IPS-18c (cell line): ENCODE results near the gene LRP1-AS.

ENCODE experiments used
- H3K4me3 ChIP-seq: 2 replicates; pipeline ENCODE4 v1.7.0; 2013; ENCODE audit warnings: low read depth, mild to moderate bottlenecking, low read length, moderate library complexity; ENCODE audit not compliant: insufficient read depth
- H3K9me3 ChIP-seq: one replicate; pipeline ENCODE4 v1.6.1; 2013; ENCODE audit warnings: mild to moderate bottlenecking, low read length, moderate library complexity; ENCODE audit not compliant: control insufficient read depth, insufficient read depth

Gene LRP1-AS

GRCh38 chr12:57101892-57102695, 45.3 kb downstream of the LRP1-AS start:
- H3K9me3 ChIP-seq = no peaks in the 10 kb centered on the region

GRCh38 chr12:57099766-57100165, 47.7 kb downstream of the LRP1-AS start:
- Histone ChIP-seq H3K4me3 (no peak overlapping the region), H3K9me3 (no peaks in the 10 kb centered on the region)

More at GRCh38 chr12:57101892-57102695, 45.3 kb downstream of the LRP1-AS start:
- H3K4me3 ChIP-seq = no peak overlapping the region

GRCh38 chr12:57099047-57099714, 48.2 kb downstream of the LRP1-AS start:
- Histone ChIP-seq H3K4me3 (no peak overlapping the region), H3K9me3 (no peaks in the 10 kb centered on the region)

- no peak overlapping the region for H3K4me3 ChIP-seq
- H3K9me3 ChIP-seq = no peaks in the 10 kb centered on the region
Observed at GRCh38 chr12:57098546-57098945, 48.9 kb downstream of the LRP1-AS start.

GRCh38 chr12:57097554-57097835, 49.9 kb downstream of the LRP1-AS start:
- Histone ChIP-seq H3K9me3 (no peaks in the 10 kb centered on the region), H3K4me3 (no peak overlapping the region)

DNA sequence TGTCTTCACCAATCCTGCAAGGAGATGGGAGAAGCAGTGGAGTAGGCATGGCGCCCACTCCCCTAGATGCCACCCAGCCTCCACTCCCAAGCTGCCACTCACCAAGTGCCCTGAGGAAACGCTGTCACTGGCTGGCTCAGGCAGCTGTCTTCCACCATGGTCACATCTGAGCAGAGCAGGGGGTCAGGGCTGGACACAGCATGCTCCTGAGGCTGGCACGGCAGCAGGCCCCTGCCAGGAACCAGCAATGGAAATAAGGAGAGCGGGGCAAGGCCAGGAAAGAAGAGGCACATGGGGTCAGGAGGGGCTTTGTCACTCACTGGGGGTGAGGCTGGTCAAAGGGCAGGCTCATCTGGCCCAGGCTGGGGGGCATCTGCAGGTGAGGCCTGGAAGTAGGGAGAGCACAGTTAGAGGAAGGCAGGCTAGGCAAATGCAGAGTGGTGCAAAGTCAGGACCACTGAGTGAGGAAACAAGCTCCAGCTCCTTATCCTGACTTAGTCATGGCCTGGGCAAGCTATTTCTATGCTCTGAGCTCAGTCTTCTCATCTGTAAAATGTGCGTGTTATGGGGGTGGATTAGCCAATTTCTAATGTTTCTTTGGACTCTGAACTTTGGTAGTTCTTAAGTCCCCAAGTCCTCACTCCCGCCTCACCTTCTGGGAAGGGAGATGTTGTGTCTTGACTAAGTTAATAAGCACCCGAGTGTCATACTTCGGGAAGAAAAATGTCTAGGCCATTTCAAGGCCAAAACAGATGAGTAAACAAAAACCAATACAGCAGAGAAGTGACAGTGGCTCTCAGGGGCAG, 50.5 kb downstream of the LRP1-AS start:
- no peaks in the 10 kb centered on the region for H3K9me3 ChIP-seq
- H3K4me3 ChIP-seq = no peak overlapping the region

- Histone ChIP-seq H3K9me3 (no peaks in the 10 kb centered on the region), H3K4me3 (no peak overlapping the region)
Observed at GRCh38 chr12:57096099-57096572, 51.3 kb downstream of the LRP1-AS start.

DNA sequence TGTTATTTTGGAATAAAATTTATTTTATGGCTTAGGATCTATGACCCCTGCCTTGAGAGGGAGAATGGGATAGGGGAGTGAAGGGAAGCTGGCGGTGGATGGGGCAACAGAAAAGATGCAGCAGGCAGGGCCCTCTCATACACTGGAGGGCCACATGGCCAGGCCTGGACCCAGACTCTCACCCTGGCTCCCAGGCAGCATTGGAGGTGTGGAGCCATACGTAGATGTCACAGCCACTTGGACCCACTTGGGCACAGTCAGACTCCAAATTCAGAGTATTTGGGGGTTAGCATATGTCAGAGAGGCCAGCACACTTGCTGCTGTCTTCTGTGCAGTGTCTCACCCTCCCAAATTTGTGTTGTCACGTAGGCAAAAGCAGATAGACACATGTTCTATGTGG, 52.0 kb downstream of the LRP1-AS start:
- H3K9me3 ChIP-seq = no peaks in the 10 kb centered on the region
- no peak overlapping the region for H3K4me3 ChIP-seq
